Measurements from ENCODE around the gene RAX. TPM values are rescaled to one million over a fixed set of nuclear protein-coding genes. Genes with fewer than 3 reads are reported as not detected.

Gene RAX
- total and polyA plus RNA-seq, 2 donors (not counting 1 experiment from before 2014, with no cell fraction given), result not detected

DNA sequence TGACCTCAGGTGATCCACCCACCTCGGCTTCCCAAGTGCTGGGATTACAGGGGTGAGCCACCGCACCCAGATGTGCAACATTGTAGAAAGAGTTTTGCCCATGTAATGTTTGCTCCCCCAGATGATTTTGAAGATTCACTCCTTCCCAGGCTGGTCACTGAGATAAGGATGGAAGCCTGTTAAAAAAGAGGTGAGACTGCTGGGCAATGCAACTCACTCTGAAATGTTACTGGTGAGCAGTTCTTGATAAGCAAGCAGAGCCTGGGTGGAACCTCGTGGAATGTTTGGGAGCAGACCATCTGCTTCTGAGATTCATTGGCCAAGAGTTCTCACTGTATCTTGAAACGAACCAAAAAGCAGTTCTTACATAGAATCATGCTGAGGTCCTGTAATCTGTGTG lies 33.6 kb downstream of the RAX start:
- Histone ChIP-seq H3K27me3 (ENCODE audit: control insufficient read depth, insufficient read depth, low read length) (peaks cover 2% of the 10 kb centered on the region), H3K36me3 (ENCODE audit: control insufficient read depth, insufficient read depth, low read length) (no peaks in the 10 kb centered on the region)

GRCh38 chr18:59238385-59238784 lies 34.9 kb downstream of the RAX start:
- Histone ChIP-seq H3K27ac (ENCODE audit: insufficient read depth, low read length) (no peak overlapping the region), H3K36me3 (ENCODE audit: control insufficient read depth, insufficient read depth, low read length) (no peaks in the 10 kb centered on the region), H2AFZ (ENCODE audit: low read length) (no peak overlapping the region), H3K4me2 (ENCODE audit: extremely low read depth, insufficient read depth, low read length) (no peak overlapping the region), H3K4me1 (ENCODE audit: control insufficient read depth, extremely low read depth, insufficient read depth, low read length) (no peaks in the 10 kb centered on the region), H3K79me2 (ENCODE audit: control insufficient read depth, insufficient read depth, low read length) (no peaks in the 10 kb centered on the region), H3K27me3 (ENCODE audit: control insufficient read depth, insufficient read depth, low read length) (peaks cover 2% of the 10 kb centered on the region), H4K20me1 (ENCODE audit: control insufficient read depth, extremely low read depth, insufficient read depth, low read length) (no peaks in the 10 kb centered on the region), H3K9ac (ENCODE audit: insufficient read depth, low read length) (no peak overlapping the region), H3K4me3 (replicated peaks in 1 of 4; ENCODE audit: control extremely low read depth in 1 of 4, insufficient read depth in 1 of 4, low read depth in 3 of 4, low read length in 4 of 4) (no peak overlapping the region), H3K9me3 (ENCODE audit: control insufficient read depth, insufficient read depth, low read depth, low read length) (no peaks in the 10 kb centered on the region)
- TF ChIP-seq, protein P1, sequence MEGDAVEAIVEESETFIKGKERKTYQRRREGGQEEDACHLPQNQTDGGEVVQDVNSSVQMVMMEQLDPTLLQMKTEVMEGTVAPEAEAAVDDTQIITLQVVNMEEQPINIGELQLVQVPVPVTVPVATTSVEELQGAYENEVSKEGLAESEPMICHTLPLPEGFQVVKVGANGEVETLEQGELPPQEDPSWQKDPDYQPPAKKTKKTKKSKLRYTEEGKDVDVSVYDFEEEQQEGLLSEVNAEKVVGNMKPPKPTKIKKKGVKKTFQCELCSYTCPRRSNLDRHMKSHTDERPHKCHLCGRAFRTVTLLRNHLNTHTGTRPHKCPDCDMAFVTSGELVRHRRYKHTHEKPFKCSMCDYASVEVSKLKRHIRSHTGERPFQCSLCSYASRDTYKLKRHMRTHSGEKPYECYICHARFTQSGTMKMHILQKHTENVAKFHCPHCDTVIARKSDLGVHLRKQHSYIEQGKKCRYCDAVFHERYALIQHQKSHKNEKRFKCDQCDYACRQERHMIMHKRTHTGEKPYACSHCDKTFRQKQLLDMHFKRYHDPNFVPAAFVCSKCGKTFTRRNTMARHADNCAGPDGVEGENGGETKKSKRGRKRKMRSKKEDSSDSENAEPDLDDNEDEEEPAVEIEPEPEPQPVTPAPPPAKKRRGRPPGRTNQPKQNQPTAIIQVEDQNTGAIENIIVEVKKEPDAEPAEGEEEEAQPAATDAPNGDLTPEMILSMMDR (conservative IDR thresholded peaks at IDR 0.05 in 1 of 2, IDR thresholded peaks at IDR 0.05 in 1 of 2; ENCODE audit: low read depth in 1 of 2, low read length in 2 of 2), result no peak
- TF ChIP-seq EZH2 (IDR thresholded peaks at IDR 0.05; ENCODE audit: low read length, missing control alignments), result no peak
- no peak for DNase-seq (ENCODE audit: low read depth in 2 of 2)

More for the DNA sequence above, 33.6 kb downstream of the RAX start:
- Histone ChIP-seq H3K9me3 (ENCODE audit: control insufficient read depth, insufficient read depth, low read depth, low read length) (no peaks in the 10 kb centered on the region), H3K79me2 (ENCODE audit: control insufficient read depth, insufficient read depth, low read length) (no peaks in the 10 kb centered on the region), H3K27ac (ENCODE audit: insufficient read depth, low read length) (no peak overlapping the region), H3K4me3 (replicated peaks in 1 of 4; ENCODE audit: control extremely low read depth in 1 of 4, insufficient read depth in 1 of 4, low read depth in 3 of 4, low read length in 4 of 4) (no peak overlapping the region), H3K4me2 (ENCODE audit: extremely low read depth, insufficient read depth, low read length) (no peak overlapping the region), H4K20me1 (ENCODE audit: control insufficient read depth, extremely low read depth, insufficient read depth, low read length) (no peaks in the 10 kb centered on the region), H2AFZ (ENCODE audit: low read length) (no peak overlapping the region), H3K4me1 (ENCODE audit: control insufficient read depth, extremely low read depth, insufficient read depth, low read length) (no peaks in the 10 kb centered on the region), H3K9ac (ENCODE audit: insufficient read depth, low read length) (no peak overlapping the region)
- no peak for TF ChIP-seq EZH2 (IDR thresholded peaks at IDR 0.05; ENCODE audit: low read length, missing control alignments)
- TF ChIP-seq, protein P1 (conservative IDR thresholded peaks at IDR 0.05 in 1 of 2, IDR thresholded peaks at IDR 0.05 in 1 of 2; ENCODE audit: low read depth in 1 of 2, low read length in 2 of 2), result no peak
- no peak for DNase-seq (ENCODE audit: low read depth in 2 of 2)

DNA sequence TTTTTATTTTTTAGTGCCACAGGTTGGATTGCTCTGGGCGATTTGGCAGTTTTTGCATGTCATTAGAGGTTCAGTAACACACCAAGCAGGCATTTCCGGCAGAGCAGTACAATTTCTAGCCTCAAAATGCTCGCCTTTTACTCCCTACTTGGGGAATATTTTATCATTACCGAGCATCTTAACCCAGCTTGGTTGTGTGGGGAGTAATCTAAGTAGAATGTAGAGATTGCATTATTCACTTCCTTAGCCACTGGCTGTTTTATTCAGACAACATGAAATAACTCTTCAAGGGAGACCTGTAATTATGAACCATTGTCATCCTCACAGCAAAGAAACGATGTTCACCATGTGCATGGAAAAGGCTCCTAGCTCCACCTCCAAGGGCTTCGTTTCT lies 40.2 kb downstream of the RAX start:
- no peaks in the 10 kb centered on the region for H3K79me2 ChIP-seq (ENCODE audit: control insufficient read depth, insufficient read depth, low read length)
- no peaks in the 10 kb centered on the region for H3K4me1 ChIP-seq (ENCODE audit: control insufficient read depth, extremely low read depth, insufficient read depth, low read length)
- no peak overlapping the region for H3K4me2 ChIP-seq (ENCODE audit: extremely low read depth, insufficient read depth, low read length)
- no peaks in the 10 kb centered on the region for H3K36me3 ChIP-seq (ENCODE audit: control insufficient read depth, insufficient read depth, low read length)
- H3K27me3 ChIP-seq (ENCODE audit: control insufficient read depth, insufficient read depth, low read length), result peaks cover 5% of the 10 kb centered on the region
- H3K9me3 ChIP-seq (ENCODE audit: control insufficient read depth, insufficient read depth, low read depth, low read length), result no peaks in the 10 kb centered on the region
- H4K20me1 ChIP-seq (ENCODE audit: control insufficient read depth, extremely low read depth, insufficient read depth, low read length), result no peaks in the 10 kb centered on the region
- H3K27ac ChIP-seq (ENCODE audit: insufficient read depth, low read length), result no peak overlapping the region
- TF ChIP-seq, protein P1 (conservative IDR thresholded peaks at IDR 0.05 in 1 of 2, IDR thresholded peaks at IDR 0.05 in 1 of 2; ENCODE audit: low read depth in 1 of 2, low read length in 2 of 2), result no peak
- no peak for TF ChIP-seq EZH2 (IDR thresholded peaks at IDR 0.05; ENCODE audit: low read length, missing control alignments)
- H3K4me3 ChIP-seq (replicated peaks in 1 of 4; ENCODE audit: control extremely low read depth in 1 of 4, insufficient read depth in 1 of 4, low read depth in 3 of 4, low read length in 4 of 4), result no peak overlapping the region
- H3K9ac ChIP-seq (ENCODE audit: insufficient read depth, low read length), result no peak overlapping the region
- no peak overlapping the region for H2AFZ ChIP-seq (ENCODE audit: low read length)
- no peak for DNase-seq (ENCODE audit: low read depth in 2 of 2)

All from fibroblast of lung (primary cell).